ENCODE measurements around the gene PRELP.

PRELP gene

GRCh38 chr1:203477748-203478147 is 2.1 kb downstream of the PRELP start:
- DNase-seq (ENCODE audit: low read depth, low spot score): no peak

- DNase-seq (ENCODE audit: low read depth, low spot score): no peak
Observed at GRCh38 chr1:203478231-203478630, 2.6 kb downstream of the PRELP start.

- peak; percentile 84 for DNase-seq (ENCODE audit: low read depth, low spot score)
Observed at GRCh38 chr1:203478986-203479385, 3.4 kb downstream of the PRELP start.

GRCh38 chr1:203479646-203480045 is 4.0 kb downstream of the PRELP start:
- no peak for DNase-seq (ENCODE audit: low read depth, low spot score)

- DNase-seq (ENCODE audit: low read depth, low spot score): no peak
Observed at GRCh38 chr1:203480084-203480483, 4.5 kb downstream of the PRELP start.

GRCh38 chr1:203480525-203481084 is 5.0 kb downstream of the PRELP start:
- peak; percentile 81 for DNase-seq (ENCODE audit: low read depth, low spot score)

GRCh38 chr1:203481196-203481595 is 5.6 kb downstream of the PRELP start:
- DNase-seq (ENCODE audit: low read depth, low spot score): no peak

DNA sequence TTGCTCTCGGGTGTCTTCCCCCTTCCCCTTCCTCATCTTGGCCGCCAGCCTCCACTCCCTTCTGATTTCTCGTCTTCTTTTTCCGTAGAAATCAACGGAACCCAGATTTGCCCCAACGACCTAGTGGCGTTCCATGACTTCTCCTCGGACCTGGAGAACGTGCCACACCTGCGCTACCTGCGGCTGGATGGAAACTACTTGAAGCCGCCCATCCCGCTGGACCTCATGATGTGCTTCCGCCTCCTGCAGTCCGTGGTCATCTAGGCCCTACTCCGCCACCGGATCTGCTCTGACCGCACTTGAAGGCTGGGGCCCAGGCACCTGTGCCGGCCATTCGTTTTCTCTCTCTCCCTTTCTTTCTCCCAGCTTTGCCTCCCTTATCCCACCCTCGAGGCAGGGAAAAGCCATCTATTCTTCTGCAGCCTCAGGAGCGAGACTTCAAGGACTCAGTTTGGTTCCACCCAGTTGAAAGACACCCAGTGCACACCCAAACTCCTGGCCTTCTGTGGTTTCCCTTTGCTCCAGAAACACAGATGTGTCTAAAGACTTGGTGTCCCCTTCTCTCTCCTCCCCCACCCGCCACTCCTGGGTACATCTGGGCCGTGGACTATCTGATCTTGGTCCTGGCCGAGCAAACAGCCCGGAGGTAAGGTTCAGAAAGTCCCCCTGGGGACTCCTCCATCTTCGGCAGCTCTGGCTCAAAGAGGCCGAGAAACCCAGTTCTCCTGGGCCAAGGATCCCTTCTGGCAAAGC is 11.2 kb downstream of the PRELP start:
- no peak for DNase-seq (ENCODE audit: low read depth, low spot score)

GRCh38 chr1:203488539-203488938 is 12.9 kb downstream of the PRELP start:
- no peak for DNase-seq (ENCODE audit: low read depth, low spot score)

DNA sequence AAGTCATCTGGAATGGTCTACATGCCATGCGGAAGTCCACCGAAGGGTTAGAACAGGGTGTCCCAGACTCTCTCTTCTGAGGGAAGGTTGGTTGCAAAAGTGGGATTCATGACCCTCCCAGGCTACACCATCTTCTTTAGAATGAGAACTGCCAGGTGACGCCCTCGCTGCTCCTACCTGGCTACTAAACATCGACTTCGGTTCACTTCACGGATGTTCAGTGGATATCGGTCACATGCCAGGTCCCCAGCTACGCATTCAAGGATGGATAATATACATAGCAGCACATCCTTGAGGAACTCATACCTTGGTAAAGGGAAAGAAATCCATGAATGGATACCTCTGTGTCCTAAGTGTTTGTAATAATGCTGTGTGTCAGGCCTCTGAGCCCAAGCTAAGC is 15.0 kb downstream of the PRELP start:
- no peak for DNase-seq (ENCODE audit: low read depth, low spot score)

- DNase-seq (ENCODE audit: low read depth, low spot score): no peak
Observed at GRCh38 chr1:203491664-203492063, 16.1 kb downstream of the PRELP start.

- no peak for DNase-seq (ENCODE audit: low read depth, low spot score)
Observed at GRCh38 chr1:203492082-203492747, 16.6 kb downstream of the PRELP start.

- no peak for DNase-seq (ENCODE audit: low read depth, low spot score)
Observed at GRCh38 chr1:203492748-203493130, 17.1 kb downstream of the PRELP start.

- DNase-seq (ENCODE audit: low read depth, low spot score): no peak
Observed at GRCh38 chr1:203493901-203494300, 18.3 kb downstream of the PRELP start, which contains the start of gene OPTC. Gene OPTC, plus strand, starts transcription at chr1:203494153. Its CDS starts 1,853 bp downstream, at chr1:203496006.

DNA sequence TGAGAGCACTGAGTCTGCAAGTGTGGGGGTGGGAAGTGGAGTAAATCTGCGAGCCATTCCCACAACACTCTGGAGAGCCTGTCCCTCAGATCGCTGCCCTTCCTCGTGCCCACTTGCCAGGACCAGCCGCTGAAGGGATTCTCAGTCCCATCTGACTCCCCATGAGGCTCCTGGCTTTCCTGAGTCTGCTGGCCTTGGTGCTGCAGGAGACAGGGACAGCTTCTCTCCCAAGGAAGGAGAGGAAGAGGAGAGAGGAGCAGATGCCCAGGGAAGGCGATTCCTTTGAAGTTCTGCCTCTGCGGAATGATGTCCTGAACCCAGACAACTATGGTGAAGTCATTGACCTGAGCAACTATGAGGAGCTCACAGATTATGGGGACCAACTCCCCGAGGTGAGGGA is 20.2 kb downstream of the PRELP start:
- no peak for DNase-seq (ENCODE audit: low read depth, low spot score)

GRCh38 chr1:203497269-203497777 is 21.7 kb downstream of the PRELP start:
- no peak for DNase-seq (ENCODE audit: low read depth, low spot score)

- DNase-seq (ENCODE audit: low read depth, low spot score): no peak
Observed at GRCh38 chr1:203499643-203500278, 24.2 kb downstream of the PRELP start.

- no peak for DNase-seq (ENCODE audit: low read depth, low spot score)
Observed at GRCh38 chr1:203500279-203500678, 24.7 kb downstream of the PRELP start.

DNA sequence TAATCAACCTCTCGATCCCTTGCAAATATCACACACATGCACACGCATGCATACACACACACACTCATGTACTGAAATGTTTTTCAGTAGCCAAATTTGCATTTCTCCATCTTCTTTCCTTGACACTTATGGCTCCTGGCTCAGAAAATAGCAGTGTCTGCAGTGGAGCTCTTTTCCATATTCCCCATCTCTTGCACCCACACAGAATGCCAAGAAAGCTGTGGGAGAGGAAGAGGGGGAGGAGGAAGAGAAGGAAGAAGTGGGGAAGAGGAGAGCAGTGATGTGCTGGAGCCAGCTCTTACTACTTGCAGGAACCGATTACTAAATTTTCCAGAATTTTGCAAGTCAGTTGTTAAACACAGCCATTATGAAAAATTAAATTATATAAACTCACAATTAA is 28.2 kb downstream of the PRELP start:
- DNase-seq (ENCODE audit: low read depth, low spot score): no peak

DNA sequence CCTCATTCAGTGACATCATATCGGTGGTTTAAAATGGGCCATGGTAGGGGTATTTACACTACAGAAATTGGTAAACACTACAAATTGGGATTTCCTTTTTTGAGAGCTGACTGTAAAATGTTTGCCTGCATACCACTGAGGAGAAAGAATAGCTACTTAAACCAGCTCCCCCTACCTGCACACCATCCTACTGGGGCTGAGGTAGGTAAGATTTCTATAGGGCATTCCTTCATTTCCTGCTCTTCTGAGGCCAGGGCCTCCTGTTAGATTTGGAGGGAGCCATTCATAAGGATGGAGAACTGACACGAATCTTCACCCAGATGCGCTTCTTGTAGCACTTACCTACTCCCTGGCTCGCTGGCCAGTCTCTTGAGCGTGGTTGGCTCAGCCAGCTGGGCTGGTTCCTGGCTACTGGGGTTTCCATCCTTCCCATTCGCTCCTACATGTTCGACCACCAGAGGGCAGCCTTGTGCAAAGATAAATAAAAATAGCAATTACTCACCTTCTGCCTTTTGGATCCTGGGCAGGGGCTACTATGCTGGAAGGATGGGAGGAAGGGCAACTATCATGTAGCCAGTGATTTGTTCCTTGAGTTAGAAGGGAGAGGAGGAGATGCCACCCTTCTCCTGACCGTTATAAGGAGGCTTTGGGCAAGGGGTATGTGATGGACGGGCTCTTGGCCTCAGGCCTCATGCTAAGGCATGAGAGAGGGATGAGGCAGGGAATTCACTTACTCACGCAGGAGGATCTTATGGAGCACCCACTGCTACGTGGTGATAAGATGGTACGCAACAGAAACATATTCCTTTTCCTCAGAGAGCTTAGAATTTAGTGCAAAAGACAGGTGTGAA is 29.0 kb downstream of the PRELP start:
- peak; percentile 90 for DNase-seq (ENCODE audit: low read depth, low spot score)

GRCh38 chr1:203505526-203506204 is 30.1 kb downstream of the PRELP start:
- no peak for DNase-seq (ENCODE audit: low read depth, low spot score)

All from ELF-1 (cell line).